Vagina (tissue), 2 donors: ENCODE measurements around the gene CPAMD8.

ENCODE experiments used
- CTCF ChIP-seq, 3 experiments: fragments of 450-650 bp in 2 of 3; fragments of 200-600 bp in 1 of 3; sonication (generic) in 1 of 3; IDR thresholded peaks; one replicate each; pipeline ENCODE4 v1.5.1; 2017 to 2019; ENCODE audit warnings: antibody characterized with exemption in 3 of 3, mild to moderate bottlenecking in 2 of 3, moderate library complexity in 2 of 3
- POLR2AphosphoS5 ChIP-seq, 2 donors: sonication (generic); formaldehyde crosslinking; IDR thresholded peaks; one replicate each; pipeline ENCODE4 v1.9.0; 2017; ENCODE audit warnings: antibody characterized with exemption in 2 of 2, mild to moderate bottlenecking in 2 of 2, low read depth in 1 of 2; ENCODE audit not compliant: insufficient read depth in 1 of 2

DNA sequence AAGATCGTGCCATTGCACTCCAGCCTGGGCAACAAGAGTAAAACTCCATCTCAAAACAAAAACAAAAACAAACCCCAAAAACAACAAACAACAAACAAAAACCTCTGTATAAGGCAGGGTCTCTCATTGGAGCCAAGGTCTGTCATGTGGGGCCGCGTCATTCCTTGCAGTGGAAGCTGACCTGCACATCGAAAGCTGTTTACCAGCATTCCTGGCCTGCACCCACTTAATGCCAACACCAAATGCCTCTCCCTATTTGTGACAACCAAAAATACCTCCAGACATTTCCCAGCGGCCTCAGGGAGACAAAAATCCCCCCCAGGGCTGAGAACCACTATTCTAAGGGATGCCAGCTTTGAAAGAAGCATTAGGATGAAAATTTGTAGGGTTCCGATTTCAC, 1.2 kb downstream of the CPAMD8 start:
- TF ChIP-seq POLR2AphosphoS5 (IDR thresholded peaks at IDR 0.05; ENCODE audit: insufficient read depth in 1 of 2, low read depth in 1 of 2), result no peak
- no peak for TF ChIP-seq CTCF (IDR thresholded peaks at IDR 0.05)
